Heart right ventricle (tissue), 16 donors: ENCODE results near the gene THRSP. TPM values are rescaled to one million over a fixed set of nuclear protein-coding genes. Genes with fewer than 3 reads are reported as not detected.
"Not testable (repeated sequence)": the region's sequence is repeated elsewhere in the genome, so short reads cannot be mapped to it uniquely, and the experiment has no call there.

Source experiments
- ATAC-seq, 8 donors: fragments of 200-7000 bp; cut with Tn5 transposase; one replicate each; pipeline ENCODE4 v1.9.1; 2020; ENCODE audit warnings: mild to moderate bottlenecking in 8 of 8, moderate library complexity in 8 of 8, moderate number of reproducible peaks in 1 of 8
- DNase-seq, 2 donors: peaks; one replicate each; pipeline ENCODE4 v3.0.0-alpha.2; 2020
- H3K27ac ChIP-seq, 10 donors: fragments of 200-600 bp; sonication (generic) in 2 of 10; one replicate each; pipeline versions ENCODE4 v1.5.0 to v1.8.0; 2020 to 2022; ENCODE audit warnings: mild to moderate bottlenecking in 3 of 10
- H3K27me3 ChIP-seq, 7 donors: fragments of 200-600 bp; one replicate each; pipeline ENCODE4 v1.8.0; 2021 to 2022; ENCODE audit warnings: mild to moderate bottlenecking in 2 of 7
- H3K36me3 ChIP-seq, 9 donors: fragments of 200-600 bp; sonication (generic) in 1 of 9; one replicate each; pipeline versions ENCODE4 v1.5.0 to v1.8.0; 2020 to 2022; ENCODE audit warnings: mild to moderate bottlenecking in 2 of 9
- H3K4me1 ChIP-seq, 9 donors: fragments of 200-600 bp; sonication (generic) in 1 of 9; one replicate each; pipeline versions ENCODE4 v1.5.0 to v1.8.0; 2020 to 2022; ENCODE audit warnings: mild to moderate bottlenecking in 4 of 9
- H3K4me3 ChIP-seq, 10 donors: fragments of 200-600 bp; sonication (generic) in 2 of 10; one replicate each; pipeline versions ENCODE4 v1.5.0 to v1.8.0; 2020 to 2022; ENCODE audit warnings: mild to moderate bottlenecking in 7 of 10, moderate library complexity in 2 of 10
- H3K9me3 ChIP-seq, 11 donors: fragments of 200-600 bp in 10 of 11; sonication (generic) in 2 of 11; one replicate each; pipeline versions ENCODE4 v1.5.0 to v1.8.0; 2013 to 2022; ENCODE audit warnings: mild to moderate bottlenecking in 2 of 11, control low read depth in 1 of 11, moderate library complexity in 1 of 11
- WGBS, 2 donors: extraction: QIAGEN DNeasy Blood & Tissue Kit; methylation state at CpG; one replicate each; pipeline ENCODE4 v1.1.7; 2013; ENCODE audit warnings: inconsistent platforms in 1 of 2; 5-methylcytosine and 5-hydroxymethylcytosine counted together
- intact Hi-C, 10 donors: fragments of 100-400 bp; cut with DNase I; formaldehyde crosslinking; loops; one replicate each; pipeline versions ENCODE4 v1.11.1 to v1.14.2; 2022
- polyA plus RNA-seq, 2 donors: library from polyadenylated mRNA; stranded (reverse); fragments of 200-250 nt; gene quantifications; one replicate each; pipeline ENCODE4 v1.2.3, GENCODE V29; 2013
- total RNA-seq, 10 donors: library from RNA; stranded (reverse); fragmentation: NEBNext Ultra II Directional in 3 of 10; extraction: Animal tissue kit (Norgen Biotek cat#: 25700) in 3 of 10; gene quantifications; one replicate each; pipeline versions ENCODE4 v1.2.1 to v1.2.4, GENCODE V29; 2021 to 2023
- TF ChIP-seq, protein P1 (sequence below), 9 donors: fragments of 200-600 bp; sonication (generic) in 2 of 9; IDR thresholded peaks; one replicate each; pipeline versions ENCODE4 v1.5.0 to v1.8.0; 2021 to 2022; ENCODE audit warnings: antibody characterized with exemption in 9 of 9, mild to moderate bottlenecking in 5 of 9, moderate library complexity in 1 of 9
- donor health status: Arrhythmogenic right ventricular cardiomyopathy.
- donor health status: ischemic (EF 13 %, LVEDD 7.1; RV severe dilation, severe dysfunction).
- donor health status: healthy with polysubstance abuse.
- donor health status: DM: no; HTN: yes; CAD: no.
- donor health status: DM: no; HTN: no; CAD: no.
- donor health status: ischemic (EF 25% LVEDD 6.9; RV normal size, moderate dysfunction).
- donor health status: ischemic (EF 25% LVEDD 5.7; RV mildly dilated, moderate dysfunction).
- donor health status: healthy.
- donor health status: DM: yes; HTN: yes; CAD: no.
- donor health status: Ischemic cardiomyopathy.
- donor health status: ischemic (EF 35%, LVEDD 5.7; RV mildly dilated, moderate dysfunction).
- donor health status: nonischemic (EF 11% LVEDD 7.7; RV severe dilation, severe dysfunction).
- donor health status: DM: yes; HTN: yes; CAD: no.
- donor health status: PGD.
- donor health status: ischemic (EF 29% LVEDD 5.4; RV normal size, mild dysfunction).
- donor health status: nonischemic (EF 23%, LVEDD 6.1; RV moderate dilation, normal function).

Gene THRSP
- total and polyA plus RNA-seq, 12 donors: 0.21 to 25.4 (median 4.0) TPM; not detected in 3

DNA sequence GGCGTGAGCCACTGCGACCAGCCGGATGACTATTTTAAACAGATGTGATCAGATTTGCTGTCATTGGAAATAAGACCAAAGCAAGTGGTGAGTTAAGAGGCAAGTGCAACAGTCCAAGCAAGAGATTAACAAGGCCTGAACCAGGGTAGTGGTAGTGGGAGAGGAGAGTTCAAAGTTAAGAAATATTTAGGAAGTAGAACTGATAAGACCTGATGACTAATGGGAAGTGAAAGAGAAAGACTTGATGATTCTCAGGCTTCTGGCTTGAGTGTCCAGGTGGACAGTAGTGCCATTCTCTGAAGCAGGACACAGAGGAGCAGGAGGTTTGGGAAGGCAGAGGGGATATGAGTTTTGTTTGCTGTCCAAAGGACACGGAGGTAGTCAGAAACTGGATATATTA lies 8.8 kb downstream of the THRSP start:
- intact Hi-C loops: no loop called here
- Histone ChIP-seq H3K9me3 (no peaks in the 10 kb centered on the region), H3K4me1 (peaks cover 3 to 53% (median 33%) of the 10 kb centered on the region in 9 donors), H3K27me3 (no peaks in the 10 kb centered on the region), H3K27ac (no peak overlapping the region), H3K36me3 (peaks cover 0 to 73% (median 18%) of the 10 kb centered on the region in 9 donors), H3K4me3 (no peak overlapping the region)
- 84 to 91% methylated on average over 4 of the region's 4 CpGs for WGBS, 2 donors
- TF ChIP-seq, protein P1, sequence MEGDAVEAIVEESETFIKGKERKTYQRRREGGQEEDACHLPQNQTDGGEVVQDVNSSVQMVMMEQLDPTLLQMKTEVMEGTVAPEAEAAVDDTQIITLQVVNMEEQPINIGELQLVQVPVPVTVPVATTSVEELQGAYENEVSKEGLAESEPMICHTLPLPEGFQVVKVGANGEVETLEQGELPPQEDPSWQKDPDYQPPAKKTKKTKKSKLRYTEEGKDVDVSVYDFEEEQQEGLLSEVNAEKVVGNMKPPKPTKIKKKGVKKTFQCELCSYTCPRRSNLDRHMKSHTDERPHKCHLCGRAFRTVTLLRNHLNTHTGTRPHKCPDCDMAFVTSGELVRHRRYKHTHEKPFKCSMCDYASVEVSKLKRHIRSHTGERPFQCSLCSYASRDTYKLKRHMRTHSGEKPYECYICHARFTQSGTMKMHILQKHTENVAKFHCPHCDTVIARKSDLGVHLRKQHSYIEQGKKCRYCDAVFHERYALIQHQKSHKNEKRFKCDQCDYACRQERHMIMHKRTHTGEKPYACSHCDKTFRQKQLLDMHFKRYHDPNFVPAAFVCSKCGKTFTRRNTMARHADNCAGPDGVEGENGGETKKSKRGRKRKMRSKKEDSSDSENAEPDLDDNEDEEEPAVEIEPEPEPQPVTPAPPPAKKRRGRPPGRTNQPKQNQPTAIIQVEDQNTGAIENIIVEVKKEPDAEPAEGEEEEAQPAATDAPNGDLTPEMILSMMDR (IDR thresholded peaks at IDR 0.05): no peak
- DNase-seq (no peak), ATAC-seq (no peak)

DNA sequence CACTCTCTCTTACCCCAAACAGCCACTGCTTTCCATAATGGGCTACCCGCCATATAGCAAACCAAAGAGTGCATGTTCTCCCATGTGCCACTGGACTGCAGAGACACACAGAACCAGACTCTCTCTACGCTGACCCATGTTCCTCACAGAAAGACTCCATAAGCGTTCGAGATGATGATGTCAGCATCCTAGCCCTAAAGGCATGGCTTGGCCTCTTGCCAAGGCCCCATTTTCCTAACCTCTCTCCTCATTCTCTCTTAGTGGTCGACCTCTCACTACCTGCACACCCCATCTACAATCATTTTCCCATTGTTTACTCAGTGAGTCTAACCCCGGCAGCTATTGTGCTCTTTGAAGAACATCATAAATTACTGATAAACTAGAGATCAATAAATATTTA lies 11.1 kb downstream of the THRSP start:
- 82 to 84% methylated on average over 6 of the region's 6 CpGs for WGBS, 2 donors
- intact Hi-C loops: loop anchor here in 1 of 10 donors (5.0 kb wide), 1 partner anchor 118 kb away; no protein-coding TSS in a partner anchor
- Histone ChIP-seq H3K4me1 (peaks cover 6 to 56% (median 38%) of the 10 kb centered on the region in 9 donors), H3K27me3 (no peaks in the 10 kb centered on the region), H3K9me3 (no peaks in the 10 kb centered on the region), H3K27ac (no peak overlapping the region), H3K4me3 (no peak overlapping the region), H3K36me3 (peaks cover 0 to 50% (median 13%) of the 10 kb centered on the region in 9 donors)
- ATAC-seq: no peak
- TF ChIP-seq, protein P1 (IDR thresholded peaks at IDR 0.05): no peak
- no peak for DNase-seq

DNA sequence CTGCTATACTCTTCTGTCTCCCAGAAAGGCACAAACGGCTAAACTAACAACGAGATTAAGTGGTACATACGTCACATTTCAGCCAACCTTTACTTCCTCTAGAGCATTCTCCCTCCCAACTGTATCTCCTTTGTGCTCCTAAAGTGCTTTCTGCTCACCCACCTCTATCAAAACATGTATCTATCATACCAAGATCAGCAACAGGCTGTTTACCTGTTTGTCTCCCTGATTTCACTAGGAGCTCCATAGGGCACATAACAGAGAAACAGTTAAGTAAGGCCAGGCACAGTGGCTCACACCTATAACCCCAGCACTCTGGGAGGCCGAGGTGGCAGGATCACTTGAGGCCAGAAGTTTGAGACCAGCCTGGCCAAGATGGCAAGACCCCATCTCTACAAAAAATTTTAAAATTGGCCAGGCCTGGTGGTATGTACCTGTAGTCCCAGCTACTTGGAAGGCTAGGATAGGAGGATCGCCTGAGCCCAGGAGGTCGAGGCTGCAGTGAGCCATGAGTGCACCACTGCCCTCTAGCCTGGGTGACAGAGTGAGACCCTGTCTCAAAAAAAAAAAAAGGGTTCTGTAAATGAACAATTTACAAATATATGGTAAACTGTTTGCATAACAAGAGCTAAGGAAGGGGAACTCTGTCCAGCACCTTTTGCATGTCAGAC lies 13.2 kb downstream of the THRSP start:
- Histone ChIP-seq H3K27me3 (no peaks in the 10 kb centered on the region), H3K27ac (no peak overlapping the region), H3K4me1 (peaks cover 6 to 58% (median 41%) of the 10 kb centered on the region in 9 donors), H3K4me3 (peak overlapping the region in 3 of 10 donors; percentile 1 to 86 (median 81)), H3K9me3 (no peaks in the 10 kb centered on the region), H3K36me3 (peaks cover 0 to 29% (median 6%) of the 10 kb centered on the region in 9 donors)
- no peak for DNase-seq
- WGBS, 2 donors: 72 to 75% methylated on average over 6 of the region's 6 CpGs
- intact Hi-C loops: loop anchor here in 1 of 10 donors (5.0 kb wide), 1 partner anchor 115 kb away; no protein-coding TSS in a partner anchor
- TF ChIP-seq, protein P1 (IDR thresholded peaks at IDR 0.05): no peak
- no peak for ATAC-seq

DNA sequence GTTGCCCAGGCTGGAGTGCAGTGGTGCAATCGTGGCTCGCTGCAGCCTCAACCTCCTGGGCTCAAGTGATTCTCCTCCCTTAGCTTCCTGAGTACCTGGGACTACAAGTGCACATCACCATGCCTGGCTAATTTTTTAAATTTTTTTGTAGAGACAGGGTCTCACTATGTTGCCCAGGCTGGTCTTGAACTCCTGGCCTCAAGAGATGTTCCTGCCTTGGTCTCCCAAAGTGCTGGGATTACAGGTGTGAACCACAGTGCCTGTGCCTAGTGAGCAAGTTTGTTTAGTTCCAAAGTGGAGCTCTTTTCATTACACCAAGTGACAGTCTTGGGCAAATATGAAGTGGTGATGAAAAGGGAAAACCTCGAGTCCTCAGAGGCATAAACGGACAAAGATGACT lies 13.9 kb downstream of the THRSP start:
- intact Hi-C loops: loop anchor here in 1 of 10 donors (5.0 kb wide), 1 partner anchor 115 kb away; no protein-coding TSS in a partner anchor
- WGBS, 2 donors: 68 to 73% methylated on average over 4 of the region's 4 CpGs
- DNase-seq, H3K27me3 ChIP-seq, ATAC-seq, H3K9me3 ChIP-seq, H3K27ac ChIP-seq: not testable (repeated sequence)
- H3K4me3 ChIP-seq: peak overlapping the region in 5 of 10 donors; percentile 1 to 90 (median 86)
- peaks cover 6 to 55% (median 41%) of the 10 kb centered on the region in 9 donors for H3K4me1 ChIP-seq
- peaks cover 0 to 22% (median under 1%) of the 10 kb centered on the region in 9 donors for H3K36me3 ChIP-seq
